Measurements from ENCODE around the gene HASPIN.

- TF ChIP-seq CTCF (IDR thresholded peaks at IDR 0.05 in 4 of 5, conservative IDR thresholded peaks at IDR 0.05 in 1 of 5) (no peak), POLR2A (IDR thresholded peaks at IDR 0.05) (no peak)
Measured at GRCh38 chr17:3681057-3681456, 42.6 kb upstream of the HASPIN start.
